Naive B cell (primary cell): Measurements from ENCODE around the gene TBL1XR1. TPM values are rescaled to one million over a fixed set of nuclear protein-coding genes. Genes with fewer than 3 reads are reported as not detected.

Experiments used
- ATAC-seq, 2 donors: fragments of 150-1000 bp; cut with Tn5 transposase; 2 replicates each; pipeline ENCODE4 v1.10.0; 2021; ENCODE audit warnings: low read depth in 2 of 2, mild to moderate bottlenecking in 2 of 2, moderate library complexity in 2 of 2
- DNase-seq: peaks from one replicate; pipeline ENCODE4 v3.0.0; 2022
- H3K27ac Mint-ChIP-seq, 6 donors: one replicate each; pipeline ENCODE4 v1.8.0; 2020 to 2022; ENCODE audit warnings: mild to moderate bottlenecking in 6 of 6, mixed read lengths in 6 of 6, moderate library complexity in 5 of 6, inconsistent platforms in 2 of 6
- H3K27me3 Mint-ChIP-seq, 3 donors: one replicate each; pipeline ENCODE4 v1.8.0; 2021 to 2022; ENCODE audit warnings: mixed read lengths in 3 of 3, mild to moderate bottlenecking in 1 of 3
- H3K36me3 Mint-ChIP-seq, 2 donors: one replicate each; pipeline ENCODE4 v1.8.0; 2020 to 2022; ENCODE audit warnings: mixed read lengths in 2 of 2, inconsistent platforms in 1 of 2, mild to moderate bottlenecking in 1 of 2
- H3K4me1 Mint-ChIP-seq, 3 donors: one replicate each; pipeline ENCODE4 v1.8.0; 2020 to 2022; ENCODE audit warnings: mixed read lengths in 3 of 3, inconsistent platforms in 1 of 3, mild to moderate bottlenecking in 1 of 3, moderate library complexity in 1 of 3
- H3K4me3 Mint-ChIP-seq, 8 donors: one replicate each; pipeline ENCODE4 v1.8.0; 2020 to 2022; ENCODE audit warnings: mild to moderate bottlenecking in 8 of 8, mixed read lengths in 8 of 8, moderate library complexity in 8 of 8, inconsistent platforms in 2 of 8
- H3K9me3 Mint-ChIP-seq, 7 donors: one replicate each; pipeline ENCODE4 v1.8.0; 2020 to 2022; ENCODE audit warnings: mixed read lengths in 7 of 7, mild to moderate bottlenecking in 5 of 7, inconsistent platforms in 2 of 7, moderate library complexity in 1 of 7
- polyA plus RNA-seq, 6 donors: library from polyadenylated mRNA; unstranded; fragments of 300-500 nt; fragmentation: Illumina TruSeq; gene quantifications; one replicate each; pipeline ENCODE4 v1.2.3, GENCODE V29; 2021; ENCODE audit warnings: low read depth in 6 of 6

TBL1XR1 gene
- polyA plus RNA-seq, 6 donors from 2014 or later: 18.4 to 48.3 (median 33.2) TPM

DNA sequence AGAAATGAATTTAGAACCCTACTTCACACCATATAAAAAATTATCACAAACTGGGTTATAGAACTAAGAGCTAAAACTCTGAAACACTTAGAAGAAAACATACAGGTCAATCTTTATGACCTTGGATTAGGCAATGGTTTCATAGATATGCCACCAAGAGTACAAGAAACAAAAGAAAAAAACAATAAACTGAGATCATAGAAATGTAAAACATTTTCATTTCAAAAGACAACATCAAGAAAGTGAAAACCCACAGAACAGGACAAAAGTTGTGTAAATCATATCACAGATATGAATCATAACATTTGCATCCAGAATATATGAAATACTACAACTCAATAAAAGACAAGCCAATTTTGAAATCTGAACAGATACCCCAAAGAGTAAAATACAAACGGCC, 72.4 kb downstream of the TBL1XR1 start:
- H3K36me3 Mint-ChIP-seq: peaks cover 0 to 11% of the 10 kb centered on the region in 2 donors
- DNase-seq: no peak
- ATAC-seq: no peak
- H3K9me3 Mint-ChIP-seq: peaks cover 0 to 2% (median 0%) of the 10 kb centered on the region in 7 donors
- H3K27me3 Mint-ChIP-seq: no peaks in the 10 kb centered on the region
- H3K27ac Mint-ChIP-seq: peak overlapping the region in 1 of 6 donors; percentile 2
- peaks cover 55 to 84% (median 70%) of the 10 kb centered on the region in 3 donors for H3K4me1 Mint-ChIP-seq
- no peak overlapping the region for H3K4me3 Mint-ChIP-seq

DNA sequence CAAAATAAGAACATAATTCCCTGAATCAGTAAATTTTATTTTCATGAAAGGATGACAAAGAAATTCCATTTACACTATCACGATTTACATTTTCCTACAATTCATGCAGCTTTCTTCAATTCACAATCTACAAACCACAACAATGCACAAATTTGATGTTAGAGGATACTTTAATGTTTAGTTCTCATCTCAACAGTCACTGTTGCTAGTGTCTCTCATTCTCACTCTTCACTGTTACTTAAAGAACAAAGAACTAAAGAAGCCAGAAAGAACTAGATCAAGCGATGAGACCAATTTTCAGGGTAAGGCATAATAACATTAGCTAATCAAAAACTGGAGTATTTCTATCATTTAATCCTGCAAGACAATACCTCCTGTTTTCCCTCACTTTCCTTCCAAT, 73.5 kb downstream of the TBL1XR1 start:
- peaks cover 55 to 87% (median 74%) of the 10 kb centered on the region in 3 donors for H3K4me1 Mint-ChIP-seq
- DNase-seq (no peak), ATAC-seq (no peak)
- peaks cover 0 to 9% of the 10 kb centered on the region in 2 donors for H3K36me3 Mint-ChIP-seq
- peaks cover 0 to 2% (median 0%) of the 10 kb centered on the region in 7 donors for H3K9me3 Mint-ChIP-seq
- H3K27me3 Mint-ChIP-seq: no peaks in the 10 kb centered on the region
- no peak overlapping the region for H3K4me3 Mint-ChIP-seq
- peak overlapping the region in 1 of 6 donors; percentile 54 for H3K27ac Mint-ChIP-seq

DNA sequence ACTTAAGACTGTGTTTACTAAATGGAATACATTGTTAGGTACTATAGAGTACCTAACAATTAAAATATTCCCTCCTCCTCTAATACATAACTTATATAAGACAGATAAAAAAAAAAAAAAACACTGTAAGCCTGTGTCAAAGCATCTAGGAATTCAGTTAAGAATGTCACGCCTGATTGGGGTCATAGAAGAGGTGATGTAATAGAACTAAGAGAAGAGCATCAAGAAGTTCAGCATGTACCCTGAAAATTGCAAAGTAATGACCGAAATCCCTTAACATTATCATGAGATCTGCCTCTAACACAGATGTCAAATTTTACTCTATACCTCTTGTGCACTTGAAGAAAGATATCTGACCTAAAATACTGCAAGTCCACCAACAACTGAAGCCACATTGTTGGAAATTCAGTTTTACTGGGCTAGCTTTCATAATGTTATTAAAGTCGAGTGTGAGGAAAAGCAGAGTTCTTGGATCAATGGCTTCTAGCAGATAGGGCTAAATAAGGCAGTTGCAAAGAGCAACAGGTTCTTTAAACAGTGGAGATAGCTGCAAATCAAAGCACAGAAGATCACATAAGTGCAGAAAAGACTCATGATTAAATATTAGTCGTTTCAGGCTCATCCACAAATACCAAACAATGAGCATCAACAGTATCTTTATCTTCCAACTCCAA, 75.0 kb downstream of the TBL1XR1 start:
- Mint-ChIP-seq H3K4me1 (peaks cover 56 to 90% (median 70%) of the 10 kb centered on the region in 3 donors), H3K27ac (peak overlapping the region in 2 of 6 donors; percentile 18 to 29), H3K9me3 (peaks cover 0 to 2% (median 0%) of the 10 kb centered on the region in 7 donors), H3K27me3 (no peaks in the 10 kb centered on the region), H3K36me3 (peaks cover 0 to under 1% of the 10 kb centered on the region in 2 donors), H3K4me3 (no peak overlapping the region)
- no peak for ATAC-seq
- DNase-seq: no peak

DNA sequence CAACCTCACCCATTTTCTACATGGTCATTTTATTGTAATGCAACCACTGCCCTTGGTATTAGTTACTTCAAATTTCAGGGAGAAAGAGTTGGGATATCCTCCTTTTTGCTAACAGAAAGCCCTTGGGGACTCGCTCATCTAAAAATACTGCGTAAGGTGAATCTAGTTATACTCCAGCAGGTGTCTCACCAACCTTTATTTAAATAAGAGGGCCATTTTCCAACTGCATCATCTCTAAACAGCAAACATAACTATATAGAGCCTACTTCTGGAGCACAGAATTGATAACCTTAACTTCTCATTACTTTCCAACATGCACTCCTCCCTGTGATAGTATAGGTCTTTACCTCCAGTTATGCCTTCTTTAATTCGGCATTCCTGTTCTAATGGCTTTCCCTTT, 77.5 kb downstream of the TBL1XR1 start:
- no peaks in the 10 kb centered on the region for H3K27me3 Mint-ChIP-seq
- peaks cover 0 to 3% of the 10 kb centered on the region in 2 donors for H3K36me3 Mint-ChIP-seq
- ATAC-seq (no peak), DNase-seq (no peak)
- H3K4me1 Mint-ChIP-seq: peaks cover 57 to 87% (median 79%) of the 10 kb centered on the region in 3 donors
- peak overlapping the region in 3 of 6 donors; percentile 34 to 64 (median 59) for H3K27ac Mint-ChIP-seq
- no peak overlapping the region for H3K4me3 Mint-ChIP-seq
- H3K9me3 Mint-ChIP-seq: peaks cover 0 to 4% (median 0%) of the 10 kb centered on the region in 7 donors

DNA sequence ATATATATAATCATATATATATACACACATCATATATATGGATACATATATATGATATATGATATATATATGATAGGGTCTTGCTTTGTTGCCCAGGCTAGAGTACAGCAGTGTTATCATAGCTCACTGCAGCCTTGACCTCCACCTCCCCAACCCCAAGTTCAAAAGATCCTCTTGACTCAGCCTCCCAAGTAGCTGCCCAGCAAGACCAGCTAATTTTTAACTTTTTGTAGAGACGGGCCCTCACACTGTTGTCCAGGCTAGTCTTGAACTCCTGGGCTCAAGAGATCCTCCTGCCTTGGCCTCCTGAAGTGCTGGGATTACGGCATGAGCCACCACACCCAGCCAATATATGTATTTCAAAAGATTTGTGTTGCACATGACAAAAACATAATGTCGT, 83.0 kb downstream of the TBL1XR1 start:
- H3K4me3 Mint-ChIP-seq: no peak overlapping the region
- peaks cover 49 to 85% (median 84%) of the 10 kb centered on the region in 3 donors for H3K4me1 Mint-ChIP-seq
- no peaks in the 10 kb centered on the region for H3K27me3 Mint-ChIP-seq
- DNase-seq: no peak
- peak overlapping the region in 2 of 6 donors; percentile 22 to 89 for H3K27ac Mint-ChIP-seq
- peaks cover 0 to 3% of the 10 kb centered on the region in 2 donors for H3K36me3 Mint-ChIP-seq
- peaks cover 0 to 4% (median 0%) of the 10 kb centered on the region in 7 donors for H3K9me3 Mint-ChIP-seq
- ATAC-seq: no peak

DNA sequence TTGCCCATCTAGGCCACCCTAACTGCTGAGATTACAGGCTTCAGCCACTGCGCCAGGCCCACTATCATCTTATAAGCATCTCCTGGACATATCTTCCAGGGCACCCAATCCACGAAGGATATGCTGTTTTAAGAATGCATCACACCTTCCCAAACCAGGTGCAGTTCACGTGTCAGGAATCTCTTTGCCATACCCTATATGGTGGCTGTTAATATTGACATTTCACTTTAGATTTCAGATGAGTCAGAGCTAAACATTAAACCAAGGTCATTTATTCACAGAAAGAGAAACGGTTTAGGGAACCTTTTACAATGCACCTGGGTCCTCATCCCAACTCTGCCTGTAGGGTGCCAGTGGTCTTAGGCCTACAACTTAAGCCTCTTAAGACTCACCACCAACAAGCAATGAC, 85.7 kb downstream of the TBL1XR1 start:
- H3K27ac Mint-ChIP-seq: peak overlapping the region in 3 of 6 donors; percentile 34 to 76 (median 57)
- no peaks in the 10 kb centered on the region for H3K36me3 Mint-ChIP-seq

DNA sequence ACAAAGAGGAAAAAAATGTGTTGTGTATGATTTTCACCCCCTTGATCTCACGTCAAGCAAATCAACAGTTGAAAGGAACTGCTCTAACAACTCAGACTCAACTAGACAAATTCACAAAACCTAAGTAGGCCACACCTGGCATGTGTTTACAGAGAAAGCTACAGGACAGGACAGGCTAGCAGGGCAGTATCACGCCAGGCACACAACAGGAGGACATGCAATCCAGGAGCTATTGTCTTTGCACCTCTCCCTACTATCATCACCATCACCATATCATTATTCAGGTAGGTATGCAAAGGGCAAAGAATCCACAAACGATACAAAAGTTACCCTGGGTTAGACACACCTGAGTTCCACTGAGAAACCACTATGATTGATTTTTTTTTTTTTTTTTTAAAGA, 86.4 kb downstream of the TBL1XR1 start:
- H3K27ac Mint-ChIP-seq: peak overlapping the region; percentile 15 to 95 (median 59)
- H3K9me3 Mint-ChIP-seq: no peaks in the 10 kb centered on the region
- H3K4me3 Mint-ChIP-seq: peak overlapping the region in 4 of 8 donors; percentile 10 to 74 (median 24)
- H3K36me3 Mint-ChIP-seq: no peaks in the 10 kb centered on the region
- ATAC-seq (no peak), DNase-seq (no peak)
- no peaks in the 10 kb centered on the region for H3K27me3 Mint-ChIP-seq
- peaks cover 48 to 85% (median 65%) of the 10 kb centered on the region in 3 donors for H3K4me1 Mint-ChIP-seq

More for the DNA sequence above, 85.7 kb downstream of the TBL1XR1 start:
- H3K9me3 Mint-ChIP-seq: peaks cover 0 to 4% (median 0%) of the 10 kb centered on the region in 7 donors
- no peak for ATAC-seq
- peak overlapping the region in 1 of 8 donors; percentile 38 for H3K4me3 Mint-ChIP-seq
- H3K27me3 Mint-ChIP-seq: no peaks in the 10 kb centered on the region
- peaks cover 47 to 85% (median 66%) of the 10 kb centered on the region in 3 donors for H3K4me1 Mint-ChIP-seq
- no peak for DNase-seq

DNA sequence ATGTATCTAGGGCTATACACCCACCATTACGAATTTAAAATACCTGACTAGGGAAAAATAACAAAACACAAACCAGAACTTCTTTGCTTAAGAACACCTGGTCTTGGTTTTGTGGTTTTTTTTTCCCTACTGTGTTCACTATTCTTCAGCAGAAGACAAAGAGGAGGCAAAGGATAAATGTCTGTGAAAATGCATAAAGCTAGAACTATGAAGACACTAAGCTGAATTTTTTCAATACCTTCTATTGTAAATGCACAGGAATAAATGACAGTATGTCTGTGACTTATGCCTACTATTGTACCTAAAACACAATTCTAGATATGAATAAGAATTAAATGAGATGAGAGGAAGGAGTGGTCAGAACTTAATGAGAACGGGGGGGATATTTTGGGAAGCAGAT, 86.9 kb downstream of the TBL1XR1 start:
- DNase-seq (no peak), ATAC-seq (no peak)
- no peaks in the 10 kb centered on the region for H3K27me3 Mint-ChIP-seq
- peak overlapping the region in 2 of 8 donors; percentile 19 to 20 for H3K4me3 Mint-ChIP-seq
- no peaks in the 10 kb centered on the region for H3K9me3 Mint-ChIP-seq
- H3K4me1 Mint-ChIP-seq: peaks cover 50 to 85% (median 65%) of the 10 kb centered on the region in 3 donors
- peak overlapping the region in 5 of 6 donors; percentile 4 to 89 (median 34) for H3K27ac Mint-ChIP-seq
- no peaks in the 10 kb centered on the region for H3K36me3 Mint-ChIP-seq

DNA sequence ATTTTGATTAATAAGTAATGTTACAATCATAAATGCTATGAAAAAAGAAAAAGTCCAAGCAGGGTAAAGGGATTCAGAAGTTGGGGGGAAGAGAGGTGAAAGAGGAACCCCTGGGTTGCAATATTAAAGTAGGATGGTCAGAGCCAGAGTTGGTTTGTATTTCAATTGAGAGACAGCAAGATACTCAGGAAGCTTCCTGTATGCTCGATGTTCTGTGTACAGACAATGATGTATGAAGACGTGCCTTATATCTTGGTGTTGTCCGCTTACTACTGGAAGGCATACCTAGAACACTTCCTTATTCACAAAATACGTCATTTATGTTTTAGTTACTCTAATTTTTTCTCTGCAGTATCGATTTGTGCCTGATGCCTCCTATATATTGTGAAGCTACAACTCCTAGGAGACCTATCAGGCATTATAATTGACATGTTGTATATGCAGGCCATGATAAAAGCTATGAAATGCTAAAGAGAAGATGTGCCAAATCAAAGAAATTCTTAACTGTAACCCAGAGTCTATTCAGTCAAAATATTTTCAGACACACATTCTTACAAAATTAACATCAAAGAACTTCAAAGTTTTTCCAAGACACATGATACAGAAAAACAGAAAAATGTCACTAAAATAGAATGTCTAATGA, 87.5 kb downstream of the TBL1XR1 start:
- Mint-ChIP-seq H3K4me3 (peak overlapping the region in 5 of 8 donors; percentile 2 to 75 (median 26)), H3K27ac (peak overlapping the region; percentile 13 to 89 (median 64)), H3K4me1 (peaks cover 50 to 86% (median 68%) of the 10 kb centered on the region in 3 donors), H3K36me3 (no peaks in the 10 kb centered on the region), H3K9me3 (no peaks in the 10 kb centered on the region), H3K27me3 (no peaks in the 10 kb centered on the region)
- DNase-seq (peak; percentile 34), ATAC-seq (peak; percentile 90)

DNA sequence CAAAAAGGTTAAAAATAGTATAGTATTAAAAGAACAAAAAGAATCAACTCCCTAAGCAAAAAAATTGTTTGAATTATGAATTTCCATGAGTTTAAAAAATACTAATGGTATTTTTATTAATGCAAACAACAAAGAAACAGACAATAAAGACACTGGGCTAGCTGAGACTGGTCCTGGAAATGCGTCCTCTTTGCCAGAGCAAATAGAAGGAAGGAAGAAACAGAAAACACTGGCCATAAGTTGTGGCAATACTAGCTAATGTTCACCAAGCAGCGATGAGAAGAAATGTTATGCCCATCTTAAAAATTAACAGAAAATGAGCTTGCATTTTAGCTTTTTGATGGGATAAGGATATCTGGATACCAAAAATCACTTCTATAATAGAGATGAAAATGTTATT, 88.6 kb downstream of the TBL1XR1 start:
- ATAC-seq: no peak
- no peaks in the 10 kb centered on the region for H3K36me3 Mint-ChIP-seq
- no peaks in the 10 kb centered on the region for H3K9me3 Mint-ChIP-seq
- H3K4me3 Mint-ChIP-seq: no peak overlapping the region
- DNase-seq: no peak
- H3K27ac Mint-ChIP-seq: peak overlapping the region in 4 of 6 donors; percentile 5 to 61 (median 42)
- no peaks in the 10 kb centered on the region for H3K27me3 Mint-ChIP-seq
- H3K4me1 Mint-ChIP-seq: peaks cover 52 to 89% (median 71%) of the 10 kb centered on the region in 3 donors

DNA sequence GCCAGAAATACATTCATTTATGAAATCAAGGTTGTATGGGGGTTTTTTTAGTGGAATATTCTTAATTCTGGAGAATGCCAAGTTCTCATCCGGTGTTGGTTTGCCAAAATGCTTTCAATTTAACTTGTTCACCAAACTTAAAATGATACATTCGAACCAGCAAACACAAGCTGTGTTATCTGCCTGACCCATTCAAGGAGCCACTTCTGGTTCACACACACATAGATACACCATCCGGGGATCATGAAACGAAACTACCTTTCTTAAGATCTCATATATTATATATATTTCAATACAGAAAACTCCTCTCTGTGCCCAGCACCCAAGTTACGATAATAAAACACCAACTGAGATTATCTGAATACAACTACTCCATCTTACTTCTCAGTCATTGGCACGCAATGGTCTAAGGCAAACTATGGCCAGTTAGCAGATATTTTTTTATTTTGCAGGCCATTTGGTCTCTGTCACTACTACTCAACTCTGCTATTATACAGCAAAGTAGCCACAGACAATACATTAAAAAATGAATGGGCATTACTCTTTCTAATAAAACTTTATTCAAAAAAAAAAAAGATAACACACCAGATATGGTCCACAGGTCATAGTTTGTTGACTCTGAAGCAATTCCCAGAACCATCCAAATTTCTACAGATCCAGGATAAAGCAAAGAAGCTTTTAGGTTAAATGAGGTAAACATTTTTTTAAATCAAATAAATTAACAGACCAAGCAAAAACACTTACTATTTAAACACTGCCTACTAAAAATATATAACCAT, 89.6 kb downstream of the TBL1XR1 start:
- H3K27ac Mint-ChIP-seq: peak overlapping the region in 1 of 6 donors; percentile 38
- ATAC-seq (no peak), DNase-seq (no peak)
- H3K9me3 Mint-ChIP-seq: no peaks in the 10 kb centered on the region
- H3K4me3 Mint-ChIP-seq: no peak overlapping the region
- H3K4me1 Mint-ChIP-seq: peaks cover 46 to 84% (median 63%) of the 10 kb centered on the region in 3 donors
- no peaks in the 10 kb centered on the region for H3K27me3 Mint-ChIP-seq
- H3K36me3 Mint-ChIP-seq: no peaks in the 10 kb centered on the region

DNA sequence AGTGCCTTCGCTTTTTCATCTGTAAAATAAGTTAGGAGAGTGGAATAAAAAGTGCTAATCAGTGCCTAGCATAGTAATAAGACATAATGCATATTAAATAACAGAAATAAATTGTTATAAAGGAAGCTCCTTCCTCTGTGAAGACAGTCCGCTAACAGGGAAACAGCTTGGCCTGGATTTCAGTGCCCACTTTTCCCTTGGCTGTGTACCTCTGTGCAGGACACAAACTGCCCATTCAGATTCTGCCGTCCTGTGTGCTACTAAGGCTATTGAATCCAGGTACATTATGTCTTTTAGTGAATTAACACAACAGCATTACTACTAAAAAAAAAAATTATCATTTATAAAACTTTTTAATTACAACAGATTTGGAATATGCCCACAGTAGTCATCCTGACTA, 90.7 kb downstream of the TBL1XR1 start:
- Mint-ChIP-seq H3K4me1 (peaks cover 48 to 80% (median 60%) of the 10 kb centered on the region in 3 donors), H3K4me3 (peak overlapping the region in 3 of 8 donors; percentile 8 to 22 (median 21)), H3K27me3 (no peaks in the 10 kb centered on the region), H3K27ac (no peak overlapping the region), H3K36me3 (no peaks in the 10 kb centered on the region), H3K9me3 (no peaks in the 10 kb centered on the region)
- no peak for ATAC-seq
- no peak for DNase-seq

DNA sequence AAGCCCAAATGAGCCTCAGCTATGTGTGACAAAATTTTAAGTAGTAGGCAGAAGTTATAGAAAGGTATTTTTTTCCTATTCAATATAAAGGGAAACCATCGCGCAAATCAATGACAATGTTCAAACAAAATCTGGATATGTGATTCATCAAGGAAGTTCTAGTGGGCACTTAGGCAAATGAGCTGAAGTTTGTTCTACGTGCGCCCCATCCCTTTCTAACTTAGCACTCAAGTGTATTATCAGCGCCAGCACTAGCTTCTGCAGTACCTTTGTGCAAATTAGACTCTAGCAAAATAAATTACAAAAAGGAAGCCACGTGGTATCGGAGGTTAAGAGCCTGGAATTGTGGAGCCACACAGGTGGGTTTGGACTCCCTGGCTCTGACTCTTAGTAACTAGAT, 91.1 kb downstream of the TBL1XR1 start:
- H3K36me3 Mint-ChIP-seq: no peaks in the 10 kb centered on the region
- H3K27ac Mint-ChIP-seq: peak overlapping the region in 2 of 6 donors; percentile 13 to 92
- no peak for DNase-seq
- ATAC-seq: peak; percentile 35 to 47
- no peaks in the 10 kb centered on the region for H3K9me3 Mint-ChIP-seq
- H3K4me1 Mint-ChIP-seq: peaks cover 48 to 80% (median 56%) of the 10 kb centered on the region in 3 donors
- H3K27me3 Mint-ChIP-seq: no peaks in the 10 kb centered on the region
- peak overlapping the region in 3 of 8 donors; percentile 8 to 22 (median 21) for H3K4me3 Mint-ChIP-seq
